ENCODE data around the gene SNRNP200.

DNA sequence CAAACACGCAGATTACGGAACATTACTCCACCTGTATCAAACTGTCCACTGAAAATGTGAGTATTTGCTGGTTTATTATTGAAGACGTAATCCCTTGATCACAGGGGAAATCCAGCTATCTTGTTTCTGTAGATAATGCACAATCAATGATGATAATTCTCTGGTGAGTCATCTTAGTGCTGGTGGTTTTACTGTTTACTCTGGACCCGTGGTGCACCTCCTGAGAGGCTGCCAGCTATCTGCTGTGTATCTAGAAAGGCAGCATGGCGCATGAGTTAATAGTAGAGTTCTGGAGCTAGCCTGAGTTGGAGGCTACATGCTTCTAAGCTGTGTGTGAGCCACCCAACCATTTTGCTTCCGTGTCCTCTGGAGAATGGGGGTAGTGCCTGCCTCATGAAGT lies 36.7 kb upstream of the SNRNP200 start:
- TF ChIP-seq POLR2A (IDR thresholded peaks at IDR 0.05; ENCODE audit: low read depth, low read length), result no peak
- TF ChIP-seq POLR2AphosphoS5 (IDR thresholded peaks at IDR 0.05; ENCODE audit: low read depth, low read length), result no peak
- TF ChIP-seq TAF1 (IDR thresholded peaks at IDR 0.05; ENCODE audit: low read depth, low read length), result no peak

Data from GM12891 (cell line).